HG02870 (cell line): ENCODE data around the gene ACSL3.
"Not testable (repeated sequence)": the region's sequence is repeated elsewhere in the genome, so short reads cannot be mapped to it uniquely, and the experiment has no call there.

Source experiments
- ATAC-seq: cut with Tn5 transposase; IDR thresholded peaks from one replicate; pipeline ENCODE4 v1.9.1; 2021; ENCODE audit warnings: mild to moderate bottlenecking, moderate library complexity; ENCODE audit not compliant: unreplicated experiment

The ACSL3 gene

DNA sequence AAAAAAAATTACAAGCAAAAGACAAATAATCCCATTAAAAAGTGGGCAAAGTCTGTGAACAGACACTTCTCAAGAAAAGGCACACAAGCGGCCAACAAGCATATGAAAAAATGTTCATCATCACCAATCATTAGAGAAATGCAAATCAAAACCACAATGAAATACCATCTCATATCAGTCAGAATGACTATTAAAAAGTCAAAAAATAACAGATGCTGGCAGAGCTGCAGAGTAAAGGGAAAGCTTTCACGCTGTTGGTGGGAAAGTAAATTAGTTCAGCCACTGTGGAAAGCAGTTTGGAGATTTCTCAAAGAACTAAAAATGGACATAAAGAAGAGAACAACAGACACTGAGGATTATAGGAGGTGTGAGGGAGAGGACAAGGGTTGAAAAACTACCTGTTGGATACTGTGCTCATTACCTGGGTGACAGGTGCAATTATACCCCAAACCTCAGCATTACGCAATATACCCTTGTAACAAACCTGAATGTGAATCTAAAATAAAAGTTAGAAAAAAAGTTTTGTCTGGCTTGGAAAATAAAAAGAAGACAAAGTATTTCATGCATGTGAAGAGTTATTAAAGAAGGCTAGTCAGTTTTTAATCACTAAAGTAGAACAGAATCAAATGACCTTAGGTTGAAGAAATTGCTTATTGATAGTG, 8.7 kb upstream of the ACSL3 start:
- no peak for ATAC-seq

DNA sequence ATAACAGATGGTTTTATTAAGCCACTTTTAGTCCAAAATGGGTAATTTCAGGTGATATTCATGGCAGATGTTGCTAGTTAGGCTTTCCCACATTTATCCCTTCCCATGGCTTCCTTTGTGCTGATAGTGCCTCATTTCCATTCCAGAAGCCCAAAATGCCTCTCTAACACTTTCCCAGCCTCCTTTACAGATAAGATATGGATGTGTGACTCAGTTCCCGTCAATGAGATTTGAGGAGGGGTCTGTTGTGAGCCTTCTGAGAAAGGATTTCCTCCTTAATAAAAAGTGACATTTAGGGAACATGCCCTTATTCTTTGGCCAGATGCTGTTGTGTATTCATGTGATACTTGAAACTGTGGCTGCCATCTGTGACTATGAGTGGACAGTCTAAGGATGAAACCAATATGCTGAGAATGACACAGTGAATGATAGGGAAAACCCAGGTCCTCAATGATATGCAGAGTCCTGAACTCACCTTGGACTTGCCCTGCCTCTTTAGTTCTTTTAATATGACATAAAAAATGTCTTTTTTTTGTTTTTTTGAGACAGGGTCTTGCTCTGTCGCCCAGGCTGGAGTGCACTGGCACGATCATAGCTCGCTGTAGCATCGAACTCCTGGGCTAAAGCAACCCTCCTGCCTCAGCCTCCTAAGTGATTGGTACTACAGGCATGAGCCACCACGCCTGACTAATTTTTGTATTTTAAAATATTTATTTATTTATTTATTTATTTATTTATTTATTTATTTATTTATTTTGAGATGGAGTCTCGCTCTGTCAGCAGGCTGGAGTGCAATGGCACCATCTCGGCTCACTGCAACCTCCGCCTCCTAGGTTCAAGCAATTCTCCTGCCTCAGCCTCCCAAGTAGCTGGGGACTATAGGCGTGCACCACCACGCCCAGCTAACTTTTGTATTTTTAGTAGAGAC, 5.8 kb upstream of the ACSL3 start:
- ATAC-seq: no peak

DNA sequence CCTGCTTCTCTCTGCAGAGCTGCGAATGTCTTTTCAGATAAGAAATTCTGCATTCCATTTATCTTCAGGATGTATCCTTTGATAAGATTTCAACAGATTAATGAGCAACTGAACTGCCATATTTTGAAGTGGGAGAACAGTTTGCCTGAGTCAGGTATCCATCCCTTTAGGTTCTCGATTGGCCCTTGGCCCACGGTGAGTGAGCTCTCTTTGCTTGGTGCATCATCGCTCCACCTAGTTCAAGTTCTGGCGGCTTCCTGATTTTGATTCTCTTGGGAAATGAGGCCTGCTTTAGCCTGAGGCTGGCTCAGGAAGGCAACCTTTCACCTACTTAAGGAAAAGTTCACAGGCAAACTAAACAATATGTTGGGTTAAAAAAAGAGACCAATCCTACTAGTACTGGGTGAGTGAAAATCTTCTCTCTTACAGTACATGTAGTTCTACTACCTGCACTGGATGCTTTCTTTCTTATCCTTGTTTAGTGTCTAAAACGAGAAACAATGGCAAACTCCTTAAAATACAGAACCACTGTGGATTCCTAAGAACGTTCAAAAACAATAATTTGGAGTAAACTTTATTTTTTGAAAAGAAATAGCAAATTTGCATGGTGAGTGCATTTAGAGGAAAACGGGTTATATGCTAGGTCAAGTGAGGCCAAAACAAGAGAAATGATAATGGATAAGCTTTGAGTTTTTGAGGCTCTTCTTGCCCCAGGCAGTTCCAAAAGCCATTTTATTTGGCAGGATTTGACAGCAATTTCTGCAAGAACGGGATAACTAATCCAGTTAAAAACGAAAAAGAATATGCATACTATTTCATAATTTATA, 837 bp upstream of the ACSL3 start:
- ATAC-seq: no peak

DNA sequence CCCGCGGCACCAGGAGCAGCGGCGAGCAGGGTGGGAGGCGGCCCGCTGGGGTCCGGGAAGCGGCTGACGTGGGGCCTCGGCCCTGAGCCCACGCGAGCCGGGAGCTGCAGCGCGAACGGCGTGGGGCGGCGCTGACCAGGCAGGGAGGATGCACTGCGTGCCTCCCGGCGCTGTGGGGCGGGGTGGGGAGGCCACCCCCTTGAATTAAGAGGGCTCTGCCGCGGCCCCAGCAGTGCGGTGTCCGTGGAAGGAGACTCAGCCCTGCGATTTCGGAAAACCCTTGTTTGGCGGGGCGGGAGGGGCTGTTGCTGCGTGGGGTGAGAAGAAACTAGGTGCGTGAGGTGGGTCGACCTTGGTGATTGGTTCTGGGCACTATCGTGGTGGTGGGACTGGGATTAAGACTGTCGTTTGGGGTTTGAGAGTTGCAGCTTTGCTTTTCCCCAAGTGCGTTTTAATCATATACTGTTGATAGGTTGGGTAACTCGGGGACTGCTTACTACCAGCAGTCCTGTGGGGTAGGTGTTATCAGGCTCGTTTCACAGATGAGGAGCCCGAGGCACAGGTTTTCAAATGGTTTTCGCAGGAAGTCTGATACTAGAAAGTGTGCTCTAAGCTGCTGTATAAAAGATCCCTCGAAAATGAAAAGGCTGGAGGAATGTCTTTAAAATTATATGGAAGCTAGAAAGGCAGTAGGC, 722 bp downstream of the ACSL3 start:
- ATAC-seq: peak; percentile 41

DNA sequence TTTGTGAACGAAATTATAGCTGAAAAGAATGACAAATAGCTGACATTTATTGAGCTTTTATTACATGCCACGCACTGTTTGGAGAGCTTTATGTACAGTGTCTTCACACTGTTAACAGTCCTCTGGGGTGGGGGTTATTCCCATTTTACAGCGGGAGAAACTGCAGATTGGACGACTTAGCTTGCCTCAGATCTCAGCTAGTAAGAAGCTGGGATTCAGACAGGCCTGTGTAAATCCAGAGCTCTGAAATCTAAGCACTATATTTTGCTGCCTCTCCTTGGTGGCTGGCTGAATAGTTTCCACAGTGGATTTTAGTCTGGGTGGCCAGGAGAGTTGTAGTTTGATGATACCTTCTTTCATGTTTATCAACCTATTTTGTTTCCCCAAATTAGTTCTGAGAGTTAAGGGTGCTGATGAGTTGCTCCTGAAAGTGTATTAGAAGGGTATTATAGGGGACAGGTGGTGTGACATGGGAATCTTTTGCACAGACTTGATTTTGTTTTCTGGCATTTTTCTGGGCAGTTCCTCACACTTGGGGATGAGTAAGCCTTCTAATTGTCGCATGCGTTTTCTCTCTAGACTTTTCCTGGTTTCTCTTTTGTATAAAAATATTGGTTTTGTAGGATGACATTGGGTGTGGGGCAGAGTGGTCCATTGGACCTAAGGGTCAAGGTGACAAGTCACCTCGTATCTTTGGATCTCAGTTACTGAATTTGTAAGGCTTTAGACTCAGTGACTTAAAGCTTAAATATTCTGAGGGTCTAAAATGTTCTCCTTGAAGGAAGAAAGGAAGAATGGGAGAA, 1.5 kb downstream of the ACSL3 start:
- no peak for ATAC-seq

DNA sequence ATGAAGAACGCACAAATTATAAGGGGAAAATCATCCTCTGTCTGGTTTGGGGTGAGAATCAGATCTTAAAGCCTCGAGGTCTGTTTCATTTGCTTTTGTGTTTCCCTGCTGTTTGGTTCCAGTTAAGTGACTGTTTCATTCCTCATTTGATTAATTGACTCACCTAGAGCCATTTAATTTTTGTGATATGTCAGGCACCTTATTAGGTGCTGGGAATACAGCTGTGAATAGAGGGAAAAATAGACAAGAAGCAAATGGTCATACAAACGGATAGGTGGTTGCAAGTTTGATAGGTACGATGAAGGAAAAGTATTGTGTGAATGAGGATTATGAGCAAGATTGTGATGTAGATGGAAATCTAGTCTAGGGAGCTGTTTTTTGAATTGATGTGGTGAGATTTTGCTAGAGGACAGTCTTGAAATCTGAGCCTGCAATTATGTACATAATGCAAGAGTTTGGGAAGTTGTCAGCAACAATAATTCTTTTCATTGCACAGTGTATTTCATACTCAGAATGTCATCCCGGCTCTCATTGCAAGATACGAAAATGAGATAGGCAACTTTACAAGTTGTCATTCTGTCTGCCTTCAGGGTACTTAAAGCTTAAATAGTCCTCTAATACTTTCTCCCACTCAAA, 2.2 kb downstream of the ACSL3 start:
- no peak for ATAC-seq

DNA sequence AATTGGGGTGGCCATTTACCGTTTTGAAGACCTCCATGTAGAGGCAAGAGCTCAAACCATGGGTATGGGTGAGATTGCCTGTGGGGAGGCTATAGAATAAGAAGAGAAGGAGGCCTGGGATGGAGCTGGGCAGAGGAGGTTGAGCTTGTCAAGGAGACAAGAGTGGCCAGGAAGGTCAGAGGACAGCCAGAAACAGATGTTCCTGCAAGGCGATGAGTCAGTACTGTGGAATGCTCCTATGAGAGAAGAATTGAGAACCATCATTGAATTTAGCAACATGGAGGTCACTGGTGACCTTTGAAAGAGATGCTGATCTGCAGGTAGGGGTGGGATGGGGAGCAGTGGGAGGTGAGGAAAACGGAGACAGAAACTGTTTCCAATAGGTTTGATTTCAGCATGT, 3.5 kb downstream of the ACSL3 start:
- no peak for ATAC-seq

DNA sequence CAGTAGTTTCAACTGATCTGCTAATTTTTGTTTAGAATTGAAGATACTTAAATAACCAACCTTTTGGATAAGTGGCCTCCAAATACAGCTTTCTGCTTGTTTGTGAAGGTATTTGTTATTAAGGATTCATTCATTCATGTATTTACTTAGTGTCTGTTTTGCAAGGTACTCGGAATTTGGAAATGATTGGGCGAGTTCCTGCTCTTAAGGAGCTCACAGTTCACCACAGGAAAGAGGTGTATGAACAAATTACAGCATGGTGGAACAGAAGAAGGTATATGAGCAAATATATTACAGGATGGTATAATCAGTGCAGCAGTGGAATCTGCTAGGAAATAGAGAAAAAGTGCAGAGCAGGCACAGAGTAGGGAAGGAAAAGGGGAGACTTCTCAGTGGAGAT, 4.5 kb downstream of the ACSL3 start:
- ATAC-seq: no peak

DNA sequence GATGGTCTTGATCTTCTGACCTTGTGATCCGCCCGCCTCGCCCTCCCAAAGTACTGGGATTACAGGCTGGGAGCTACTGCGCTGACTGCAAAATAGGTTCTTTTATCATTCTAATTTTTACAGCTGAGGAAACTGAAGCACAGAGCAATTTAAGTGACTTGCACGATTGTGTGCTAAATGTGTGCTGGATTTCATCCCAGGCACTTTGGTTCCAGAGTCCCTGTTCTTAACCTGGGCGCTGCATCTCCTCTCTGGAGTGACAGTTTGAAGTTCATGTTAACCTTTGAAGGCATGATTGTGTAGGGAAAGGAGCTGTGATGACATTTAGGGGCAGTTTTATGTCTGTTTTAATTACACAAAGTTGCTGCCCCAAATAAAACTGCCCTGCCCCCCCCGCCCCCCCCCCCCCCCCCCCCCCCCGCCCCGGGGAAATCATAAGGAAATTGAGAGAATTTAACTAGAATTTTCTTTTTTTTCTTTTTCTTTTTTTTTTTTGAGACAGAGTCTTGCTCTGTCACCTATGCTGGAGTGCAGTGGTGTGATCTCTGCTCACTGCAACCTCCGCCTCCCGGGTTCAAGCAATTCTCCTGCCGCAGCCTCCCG, 5.6 kb downstream of the ACSL3 start:
- ATAC-seq: no peak

DNA sequence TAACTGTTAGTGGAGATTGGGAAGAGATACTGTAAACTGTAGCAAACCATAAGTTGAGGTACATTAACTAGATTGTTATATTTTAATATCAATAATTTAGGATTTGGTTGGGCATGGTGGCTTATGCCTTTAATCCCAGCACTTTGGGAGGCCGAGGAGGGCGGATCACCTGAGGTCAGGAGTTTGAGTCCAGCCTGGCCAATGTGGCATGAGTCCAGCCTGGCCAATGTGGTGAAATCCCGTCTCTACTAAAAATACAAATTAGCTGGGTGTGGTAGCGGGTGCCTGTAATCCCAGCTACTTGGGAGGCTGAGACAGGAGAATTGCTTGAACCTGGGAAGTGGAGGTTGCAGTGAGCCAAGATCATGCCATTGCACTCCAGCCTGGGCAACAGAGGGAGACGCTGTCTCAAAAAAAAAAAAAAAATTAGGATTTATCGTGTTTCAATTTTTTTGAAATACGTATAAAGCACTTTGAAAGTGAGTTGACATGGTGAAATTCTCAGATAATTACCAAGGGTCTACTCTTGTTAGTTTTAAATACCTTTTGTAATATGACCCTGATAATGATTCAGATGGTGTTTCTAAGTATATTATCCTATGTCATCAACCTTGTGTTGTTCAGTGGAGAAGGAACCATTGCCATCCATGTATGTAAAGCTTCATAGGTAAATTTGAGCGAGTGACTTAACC, 7.9 kb downstream of the ACSL3 start:
- not testable (repeated sequence) for ATAC-seq

DNA sequence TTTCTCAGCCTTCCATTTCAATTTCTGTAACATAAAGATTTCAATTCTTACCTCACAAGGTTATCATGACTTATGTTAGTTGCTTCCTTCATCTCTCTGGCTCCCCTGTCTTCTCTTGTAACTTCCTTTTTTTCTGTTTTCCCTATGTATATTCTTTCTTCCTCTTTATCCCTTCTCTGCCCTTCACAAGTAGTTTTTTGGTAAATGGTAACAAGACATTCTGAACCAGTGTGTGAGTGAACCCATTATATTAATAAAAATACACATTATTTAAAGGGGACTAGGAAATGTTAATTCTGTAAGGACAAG, 8.4 kb downstream of the ACSL3 start:
- ATAC-seq: no peak

DNA sequence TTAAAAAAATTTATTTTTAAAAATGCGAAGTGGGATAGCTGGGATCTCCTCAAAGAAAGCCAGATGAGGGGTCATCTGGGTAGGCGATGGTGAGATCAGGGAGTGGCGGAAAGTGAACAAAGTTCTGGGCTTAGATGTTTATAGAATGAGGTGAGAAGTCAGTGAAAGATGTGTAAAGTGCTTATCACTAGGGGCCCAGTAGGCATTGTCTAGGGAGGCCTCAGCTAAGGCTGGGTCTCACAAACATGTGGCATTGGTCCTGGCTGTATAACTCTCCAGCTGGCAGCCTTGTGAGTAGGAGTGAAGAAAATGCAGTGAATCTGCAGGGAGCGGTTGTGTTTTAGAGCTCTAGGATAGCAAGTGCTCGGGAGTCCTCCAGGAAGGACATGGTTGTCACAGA, 10.5 kb downstream of the ACSL3 start:
- no peak for ATAC-seq

DNA sequence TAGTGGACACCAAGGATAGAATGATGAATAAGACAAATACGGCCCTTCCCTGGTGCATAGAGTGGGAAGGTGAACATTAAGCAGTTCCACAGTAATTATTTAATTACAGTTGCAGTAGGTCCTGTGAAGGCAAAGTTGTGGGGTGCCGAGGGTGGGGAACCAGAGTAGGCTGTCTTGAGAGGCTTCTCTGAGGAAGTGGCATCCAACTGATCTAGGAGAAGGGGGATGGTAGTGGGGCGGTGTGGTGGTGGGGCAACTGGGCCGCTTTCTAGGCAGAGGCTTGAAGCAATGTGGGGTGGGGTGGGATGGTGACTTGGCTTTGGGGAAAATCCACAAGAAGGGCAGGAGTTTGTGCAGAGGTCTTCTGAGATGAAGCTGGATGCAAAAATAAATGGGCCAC, 11.7 kb downstream of the ACSL3 start:
- no peak for ATAC-seq

DNA sequence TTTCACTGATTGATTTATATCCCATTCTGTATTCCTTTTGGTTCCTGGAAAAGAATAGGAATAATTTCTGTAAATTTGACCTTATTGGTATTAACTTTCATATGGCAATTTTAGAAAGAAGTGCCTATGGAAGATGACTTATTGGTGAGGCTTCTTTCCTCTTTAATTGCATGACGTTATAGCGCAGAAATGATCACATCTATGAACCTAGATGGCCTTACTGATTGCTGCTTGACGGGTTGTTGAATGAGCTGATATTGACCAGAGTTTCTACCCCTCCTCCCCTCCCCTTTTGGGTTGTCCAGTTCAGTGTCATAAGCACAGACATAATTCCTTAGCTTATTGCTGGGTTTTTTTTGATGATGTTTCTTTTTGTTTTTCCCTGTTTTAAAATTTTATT, 14.6 kb downstream of the ACSL3 start:
- no peak for ATAC-seq

DNA sequence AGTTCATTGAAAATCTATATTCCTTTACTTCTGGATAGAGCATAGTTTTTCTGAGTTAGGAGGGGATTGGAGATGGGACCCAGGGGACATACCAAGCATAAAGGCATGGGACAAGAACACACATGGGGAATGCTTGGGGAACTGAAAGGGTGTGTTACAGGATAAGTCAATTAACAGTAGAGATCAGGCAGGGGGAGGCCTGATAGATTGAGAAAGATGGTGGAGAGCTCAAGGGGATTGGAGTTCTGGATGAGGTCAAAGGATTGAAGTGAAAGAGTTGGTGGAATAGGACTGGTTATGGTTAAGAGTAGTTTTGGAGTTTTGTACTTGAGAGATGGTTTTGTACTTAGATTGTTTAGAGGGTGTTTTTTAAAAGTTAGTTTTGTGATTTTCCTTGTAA, 16.1 kb downstream of the ACSL3 start:
- no peak for ATAC-seq

DNA sequence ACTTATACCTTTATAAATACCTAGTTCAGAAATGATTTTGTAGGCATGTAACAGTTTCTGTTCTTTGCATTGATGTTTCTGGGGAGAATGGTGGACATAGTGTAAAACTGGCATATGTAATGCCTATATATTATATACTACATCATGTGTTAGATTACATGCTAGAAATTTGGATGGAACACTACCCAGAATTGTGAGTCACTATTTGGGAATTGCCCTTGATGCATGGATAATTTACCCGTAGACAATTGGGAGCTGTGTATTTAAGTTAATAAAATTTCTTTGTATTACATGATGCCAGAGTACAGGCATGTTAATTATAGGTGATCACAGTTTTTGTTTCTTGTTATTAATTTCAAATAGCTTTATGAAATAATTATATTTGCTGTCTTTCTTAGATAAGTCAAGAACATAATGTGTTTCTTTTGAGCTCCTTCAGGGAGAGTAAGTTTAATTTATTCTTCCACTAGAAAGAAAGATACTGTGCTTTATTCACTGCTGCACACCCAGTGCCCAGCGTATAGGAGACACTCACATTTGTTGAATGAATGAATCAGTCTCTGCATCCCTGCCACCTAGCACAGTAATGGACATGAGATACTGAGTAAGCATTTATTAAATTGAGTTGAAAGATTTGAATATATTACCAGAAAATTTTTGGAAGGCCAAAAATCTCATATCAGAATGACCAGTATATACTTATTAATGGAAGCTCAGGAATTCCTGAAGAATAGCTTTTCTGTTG, 16.9 kb downstream of the ACSL3 start:
- ATAC-seq: no peak

DNA sequence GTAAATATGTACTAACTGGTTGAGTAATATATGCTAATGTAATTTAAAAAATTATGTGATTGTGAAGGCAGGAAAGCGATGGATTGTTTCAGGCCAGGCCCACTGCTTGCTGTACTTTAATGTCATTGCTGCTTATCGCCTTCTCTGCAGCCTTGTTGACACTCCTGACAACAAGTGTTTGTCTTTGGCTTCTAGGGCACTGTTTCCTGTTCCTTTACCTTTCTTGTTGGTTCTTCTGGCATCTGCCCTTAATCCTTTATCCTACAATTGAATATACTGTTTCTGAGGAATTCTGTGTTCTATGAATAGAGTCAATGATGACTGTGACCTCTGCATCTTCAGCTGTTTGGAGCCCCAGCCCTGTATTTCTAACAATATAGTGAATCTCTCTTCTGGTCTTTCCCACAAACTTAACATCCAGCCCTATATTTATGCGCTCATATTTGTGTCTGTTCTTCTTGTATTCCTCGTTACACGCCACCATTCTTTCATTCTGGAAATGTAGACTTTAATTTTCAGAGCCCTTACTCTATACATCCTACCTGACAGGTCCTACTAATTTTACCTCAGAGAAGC, 17.6 kb downstream of the ACSL3 start:
- ATAC-seq: no peak
